Measurements from ENCODE around the gene FNIP2. TPM values are rescaled to one million over a fixed set of nuclear protein-coding genes. Genes with fewer than 3 reads are reported as not detected.

Gene FNIP2
- total and polyA plus RNA-seq, 9 of the 15 experiments (the other 6 are each of a cell fraction or from before 2014, with no cell fraction given), result 1.7 to 15.5 (median 8.3) TPM

DNA sequence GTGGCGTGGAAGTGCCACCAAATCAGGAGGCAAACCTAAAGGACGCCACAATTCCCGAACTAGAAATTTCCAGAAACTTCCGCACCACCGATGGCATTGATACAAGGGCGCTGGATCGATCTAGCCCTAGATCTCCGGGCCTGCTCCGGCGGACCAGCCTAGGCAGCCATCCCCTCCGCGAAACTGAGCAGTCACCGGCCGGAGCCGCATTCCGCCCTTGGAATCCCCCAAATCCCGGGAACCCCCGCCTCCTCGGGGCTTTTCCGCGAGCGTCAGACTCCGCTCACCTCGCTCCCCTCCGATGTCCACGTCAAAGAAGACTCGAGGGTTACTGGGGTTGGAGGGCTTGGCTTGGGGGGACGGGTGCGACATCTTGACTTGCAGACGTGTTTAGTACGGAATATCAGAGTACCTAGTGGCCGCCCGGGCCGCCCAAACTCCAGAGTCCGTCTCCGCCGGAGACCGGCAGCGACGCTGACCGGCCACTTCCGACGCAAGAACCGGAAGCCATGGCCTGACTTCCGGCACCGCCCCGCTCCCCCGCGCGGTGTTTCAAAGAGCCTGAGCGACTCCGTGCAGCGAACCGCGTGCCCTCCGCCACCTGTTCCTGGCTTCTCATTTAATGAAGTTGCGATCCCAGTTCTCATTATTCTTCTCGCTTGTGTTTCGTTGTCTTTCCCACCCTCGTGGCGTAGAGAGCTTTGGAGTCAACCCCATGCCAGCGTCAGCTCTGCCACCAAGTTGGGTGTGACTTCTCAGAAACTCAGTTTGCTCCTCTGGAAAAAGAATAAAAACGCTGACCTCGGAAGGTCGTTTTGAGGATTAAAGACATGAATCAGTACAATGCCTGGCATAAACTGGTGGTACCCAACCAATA, 45.7 kb upstream of the FNIP2 start, which contains the start of gene PPID (continued):
- TF ChIP-seq, protein P1, sequence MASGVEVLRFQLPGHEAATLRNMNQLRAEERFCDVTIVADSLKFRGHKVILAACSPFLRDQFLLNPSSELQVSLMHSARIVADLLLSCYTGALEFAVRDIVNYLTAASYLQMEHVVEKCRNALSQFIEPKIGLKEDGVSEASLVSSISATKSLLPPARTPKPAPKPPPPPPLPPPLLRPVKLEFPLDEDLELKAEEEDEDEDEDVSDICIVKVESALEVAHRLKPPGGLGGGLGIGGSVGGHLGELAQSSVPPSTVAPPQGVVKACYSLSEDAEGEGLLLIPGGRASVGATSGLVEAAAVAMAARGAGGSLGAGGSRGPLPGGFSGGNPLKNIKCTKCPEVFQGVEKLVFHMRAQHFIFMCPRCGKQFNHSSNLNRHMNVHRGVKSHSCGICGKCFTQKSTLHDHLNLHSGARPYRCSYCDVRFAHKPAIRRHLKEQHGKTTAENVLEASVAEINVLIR (CRISPR knock-in tag; IDR thresholded peaks at IDR 0.05), result no peak
- TF ChIP-seq ESRRB (CRISPR knock-in tag; IDR thresholded peaks at IDR 0.05; ENCODE audit: borderline replicate concordance) (no peak), RBFOX2 (IDR thresholded peaks at IDR 0.05; ENCODE audit: low read depth, low read length) (peak; percentile 96), ZKSCAN3 (CRISPR knock-in tag; IDR thresholded peaks at IDR 0.05) (no peak), ZKSCAN1 (IDR thresholded peaks at IDR 0.05; ENCODE audit: low read depth, low read length) (no peak), RUNX1 (IDR thresholded peaks at IDR 0.05; ENCODE audit: low read depth) (no peak), ZNF184 (CRISPR knock-in tag; IDR thresholded peaks at IDR 0.05) (no peak), KLF16 (IDR thresholded peaks at IDR 0.05) (peak; percentile 34; the same call in 1 of the 2 replicates), ZNF324 (CRISPR knock-in tag; IDR thresholded peaks at IDR 0.05) (no peak), C11orf30 (IDR thresholded peaks at IDR 0.05; ENCODE audit: low read depth) (peak; percentile 69), MEF2D (tag; conservative IDR thresholded peaks at IDR 0.05; ENCODE audit: low read depth) (no peak), PCBP2 (IDR thresholded peaks at IDR 0.05; ENCODE audit: low read depth, low read length, poor library complexity, severe bottlenecking) (no peak), HNRNPL (IDR thresholded peaks at IDR 0.05; ENCODE audit: low read depth, low read length) (no peak), FOXK1 (CRISPR knock-in tag; IDR thresholded peaks at IDR 0.05; ENCODE audit: borderline replicate concordance) (no peak; the same call in 1 of the 2 replicates), ZNF583 (CRISPR knock-in tag; IDR thresholded peaks at IDR 0.05) (0 out of 2 replicates have a peak, but pooled peaks have one; percentile 51), ZNF551 (CRISPR knock-in tag; IDR thresholded peaks at IDR 0.05) (no peak)
- TF ChIP-seq, protein P2, sequence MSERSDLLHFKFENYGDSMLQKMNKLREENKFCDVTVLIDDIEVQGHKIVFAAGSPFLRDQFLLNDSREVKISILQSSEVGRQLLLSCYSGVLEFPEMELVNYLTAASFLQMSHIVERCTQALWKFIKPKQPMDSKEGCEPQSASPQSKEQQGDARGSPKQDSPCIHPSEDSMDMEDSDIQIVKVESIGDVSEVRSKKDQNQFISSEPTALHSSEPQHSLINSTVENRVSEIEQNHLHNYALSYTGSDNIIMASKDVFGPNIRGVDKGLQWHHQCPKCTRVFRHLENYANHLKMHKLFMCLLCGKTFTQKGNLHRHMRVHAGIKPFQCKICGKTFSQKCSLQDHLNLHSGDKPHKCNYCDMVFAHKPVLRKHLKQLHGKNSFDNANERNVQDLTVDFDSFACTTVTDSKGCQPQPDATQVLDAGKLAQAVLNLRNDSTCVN (CRISPR knock-in tag; IDR thresholded peaks at IDR 0.05), result no peak
- TF ChIP-seq, protein P3, sequence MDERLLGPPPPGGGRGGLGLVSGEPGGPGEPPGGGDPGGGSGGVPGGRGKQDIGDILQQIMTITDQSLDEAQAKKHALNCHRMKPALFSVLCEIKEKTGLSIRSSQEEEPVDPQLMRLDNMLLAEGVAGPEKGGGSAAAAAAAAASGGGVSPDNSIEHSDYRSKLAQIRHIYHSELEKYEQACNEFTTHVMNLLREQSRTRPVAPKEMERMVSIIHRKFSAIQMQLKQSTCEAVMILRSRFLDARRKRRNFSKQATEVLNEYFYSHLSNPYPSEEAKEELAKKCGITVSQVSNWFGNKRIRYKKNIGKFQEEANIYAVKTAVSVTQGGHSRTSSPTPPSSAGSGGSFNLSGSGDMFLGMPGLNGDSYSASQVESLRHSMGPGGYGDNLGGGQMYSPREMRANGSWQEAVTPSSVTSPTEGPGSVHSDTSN (CRISPR knock-in tag; IDR thresholded peaks at IDR 0.05; ENCODE audit: low read depth), result no peak
- TF ChIP-seq, protein P3 (tag; conservative IDR thresholded peaks at IDR 0.05; ENCODE audit: low read depth), result no peak
- TF ChIP-seq, protein P4, sequence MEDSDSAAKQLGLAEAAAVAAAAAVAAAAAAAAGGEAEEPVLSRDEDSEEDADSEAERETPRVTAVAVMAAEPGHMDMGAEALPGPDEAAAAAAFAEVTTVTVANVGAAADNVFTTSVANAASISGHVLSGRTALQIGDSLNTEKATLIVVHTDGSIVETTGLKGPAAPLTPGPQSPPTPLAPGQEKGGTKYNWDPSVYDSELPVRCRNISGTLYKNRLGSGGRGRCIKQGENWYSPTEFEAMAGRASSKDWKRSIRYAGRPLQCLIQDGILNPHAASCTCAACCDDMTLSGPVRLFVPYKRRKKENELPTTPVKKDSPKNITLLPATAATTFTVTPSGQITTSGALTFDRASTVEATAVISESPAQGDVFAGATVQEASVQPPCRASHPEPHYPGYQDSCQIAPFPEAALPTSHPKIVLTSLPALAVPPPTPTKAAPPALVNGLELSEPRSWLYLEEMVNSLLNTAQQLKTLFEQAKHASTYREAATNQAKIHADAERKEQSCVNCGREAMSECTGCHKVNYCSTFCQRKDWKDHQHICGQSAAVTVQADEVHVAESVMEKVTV (CRISPR knock-in tag; IDR thresholded peaks at IDR 0.05), result no peak
- TF ChIP-seq, protein P5, sequence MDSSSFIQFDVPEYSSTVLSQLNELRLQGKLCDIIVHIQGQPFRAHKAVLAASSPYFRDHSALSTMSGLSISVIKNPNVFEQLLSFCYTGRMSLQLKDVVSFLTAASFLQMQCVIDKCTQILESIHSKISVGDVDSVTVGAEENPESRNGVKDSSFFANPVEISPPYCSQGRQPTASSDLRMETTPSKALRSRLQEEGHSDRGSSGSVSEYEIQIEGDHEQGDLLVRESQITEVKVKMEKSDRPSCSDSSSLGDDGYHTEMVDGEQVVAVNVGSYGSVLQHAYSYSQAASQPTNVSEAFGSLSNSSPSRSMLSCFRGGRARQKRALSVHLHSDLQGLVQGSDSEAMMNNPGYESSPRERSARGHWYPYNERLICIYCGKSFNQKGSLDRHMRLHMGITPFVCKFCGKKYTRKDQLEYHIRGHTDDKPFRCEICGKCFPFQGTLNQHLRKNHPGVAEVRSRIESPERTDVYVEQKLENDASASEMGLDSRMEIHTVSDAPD (CRISPR knock-in tag; IDR thresholded peaks at IDR 0.05), result no peak

Measured in K562 (cell line).